DOHH2 (cell line): ENCODE results near the gene STYX.

Source experiments
- H3F3A ChIP-seq: fragments of 200-600 bp; sonication (generic), shearing (Covaris generic); 2 replicates; pipeline ENCODE4 v1.6.0; 2016; ENCODE audit warnings: antibody characterized with exemption, mild to moderate bottlenecking; ENCODE audit not compliant: control insufficient read depth, insufficient read depth
- H3K27ac ChIP-seq: fragments of 200-600 bp; sonication (generic); 2 replicates; pipeline ENCODE4 v1.5.1; 2014; ENCODE audit warnings: low read depth, mild to moderate bottlenecking, low read length, moderate library complexity
- H3K27me3 ChIP-seq: fragments of 200-600 bp; sonication (generic); 2 replicates; pipeline ENCODE4 v1.6.1; 2014; ENCODE audit warnings: mild to moderate bottlenecking, low read length, mixed read lengths; ENCODE audit not compliant: control insufficient read depth
- H3K36me3 ChIP-seq: fragments of 200-600 bp; sonication (generic); 2 replicates; pipeline ENCODE4 v1.6.1; 2014; ENCODE audit warnings: mild to moderate bottlenecking, low read length, moderate library complexity, mixed read lengths; ENCODE audit not compliant: control insufficient read depth
- H3K4me1 ChIP-seq: fragments of 200-600 bp; sonication (generic); 2 replicates; pipeline ENCODE4 v1.6.1; 2014; ENCODE audit warnings: mild to moderate bottlenecking, low read length, mixed read lengths; ENCODE audit not compliant: control insufficient read depth
- H3K4me2 ChIP-seq: fragments of 200-600 bp; sonication (generic); 2 replicates; pipeline ENCODE4 v1.6.0; 2014; ENCODE audit warnings: mild to moderate bottlenecking, low read length, moderate library complexity
- H3K4me3 ChIP-seq: fragments of 200-600 bp; sonication (generic); 2 replicates; pipeline ENCODE4 v1.5.1; 2014; ENCODE audit warnings: mild to moderate bottlenecking, low read length, mixed read lengths
- H3K79me2 ChIP-seq: fragments of 200-600 bp; sonication (generic); 2 replicates; pipeline ENCODE4 v1.6.1; 2014; ENCODE audit warnings: mild to moderate bottlenecking, low read length, mixed read lengths; ENCODE audit not compliant: control insufficient read depth
- H3K9me2 ChIP-seq: fragments of 200-600 bp; sonication (generic); replicated peaks from 2 replicates; pipeline ENCODE4 v1.6.1; 2014; ENCODE audit warnings: mild to moderate bottlenecking, low read length, mixed read lengths; ENCODE audit not compliant: control insufficient read depth
- H3K9me3 ChIP-seq: fragments of 200-600 bp; sonication (generic); 2 replicates; pipeline ENCODE4 v1.6.1; 2014; ENCODE audit warnings: antibody characterized with exemption, low read length, mixed read lengths; ENCODE audit not compliant: control insufficient read depth, insufficient read depth
- H4K20me1 ChIP-seq: fragments of 200-600 bp; sonication (generic); 2 replicates; pipeline ENCODE4 v1.6.0; 2014; ENCODE audit warnings: low read depth, mild to moderate bottlenecking, antibody characterized with exemption, low read length, moderate library complexity; ENCODE audit not compliant: control insufficient read depth, insufficient read depth
- CTCF ChIP-seq: fragments of 200-600 bp; sonication (generic); IDR thresholded peaks from one replicate; pipeline ENCODE4 v1.5.1; 2014; ENCODE audit warnings: antibody characterized with exemption, mild to moderate bottlenecking, low read depth, low read length; ENCODE audit not compliant: poor library complexity, severe bottlenecking
- EZH2phosphoT487 ChIP-seq: fragments of 200-600 bp; sonication (generic); IDR thresholded peaks from 2 replicates; pipeline ENCODE4 v1.6.1; 2017; ENCODE audit warnings: borderline replicate concordance, mild to moderate bottlenecking, antibody characterized with exemption, low read length, moderate library complexity, mixed read lengths

Gene STYX

GRCh38 chr14:52730709-52731111, 744 bp downstream of the STYX start:
- Histone ChIP-seq H3K9me2 (no peaks in the 10 kb centered on the region), H3K79me2 (peaks cover 45% of the 10 kb centered on the region), H3K36me3 (peaks cover 34% of the 10 kb centered on the region), H3K4me3 (peak overlapping the region; percentile 84), H4K20me1 (no peaks in the 10 kb centered on the region), H3K4me2 (peak overlapping the region; percentile 83), H3K27me3 (no peaks in the 10 kb centered on the region), H3K9me3 (no peaks in the 10 kb centered on the region), H3K27ac (peak overlapping the region; percentile 43), H3K4me1 (peaks cover 12% of the 10 kb centered on the region), H3F3A (peaks cover 20% of the 10 kb centered on the region)
- TF ChIP-seq CTCF (no peak), EZH2phosphoT487 (no peak)

GRCh38 chr14:52733824-52734223, 3.9 kb downstream of the STYX start:
- H3K79me2 ChIP-seq: peaks cover 72% of the 10 kb centered on the region
- TF ChIP-seq CTCF: no peak

GRCh38 chr14:52735921-52736489, 6.0 kb downstream of the STYX start:
- TF ChIP-seq CTCF (no peak), EZH2phosphoT487 (no peak)
- H3K27me3 ChIP-seq: no peaks in the 10 kb centered on the region
- peaks cover 81% of the 10 kb centered on the region for H3K79me2 ChIP-seq

More at GRCh38 chr14:52733824-52734223, 3.9 kb downstream of the STYX start:
- no peak overlapping the region for H3K4me3 ChIP-seq
- H3K27ac ChIP-seq: no peak overlapping the region
- H3F3A ChIP-seq: 0 out of 2 replicates have a peak, but pooled peaks cover 5% of the 10 kb centered on the region
- no peaks in the 10 kb centered on the region for H3K9me2 ChIP-seq
- peaks cover 12% of the 10 kb centered on the region for H3K4me1 ChIP-seq
- no peaks in the 10 kb centered on the region for H3K27me3 ChIP-seq
- H3K9me3 ChIP-seq: no peaks in the 10 kb centered on the region
- H3K4me2 ChIP-seq: no peak overlapping the region
- H3K36me3 ChIP-seq: peaks cover 20% of the 10 kb centered on the region
- H4K20me1 ChIP-seq: no peaks in the 10 kb centered on the region

GRCh38 chr14:52738409-52738808, 8.4 kb downstream of the STYX start:
- Histone ChIP-seq H3K4me2 (no peak overlapping the region), H3F3A (peaks cover 18% of the 10 kb centered on the region), H3K4me1 (peaks cover 24% of the 10 kb centered on the region), H3K79me2 (peaks cover 82% of the 10 kb centered on the region), H3K27ac (no peak overlapping the region), H3K4me3 (no peak overlapping the region), H4K20me1 (no peaks in the 10 kb centered on the region), H3K27me3 (no peaks in the 10 kb centered on the region), H3K9me3 (no peaks in the 10 kb centered on the region), H3K36me3 (peaks cover 10% of the 10 kb centered on the region), H3K9me2 (no peaks in the 10 kb centered on the region)
- TF ChIP-seq EZH2phosphoT487 (no peak), CTCF (no peak)

More at GRCh38 chr14:52735921-52736489, 6.0 kb downstream of the STYX start:
- Histone ChIP-seq H3K9me3 (no peaks in the 10 kb centered on the region), H4K20me1 (no peaks in the 10 kb centered on the region), H3K4me1 (peaks cover 14% of the 10 kb centered on the region), H3K36me3 (peaks cover 17% of the 10 kb centered on the region), H3F3A (peaks cover 12% of the 10 kb centered on the region), H3K4me2 (no peak overlapping the region), H3K9me2 (no peaks in the 10 kb centered on the region), H3K27ac (no peak overlapping the region), H3K4me3 (no peak overlapping the region)
